PC-3 (cell line): ENCODE data around the gene KIAA1217. TPM values are rescaled to one million over a fixed set of nuclear protein-coding genes. Genes with fewer than 3 reads are reported as not detected.
"Not testable (repeated sequence)": the region's sequence is repeated elsewhere in the genome, so short reads cannot be mapped to it uniquely, and the experiment has no call there.

Source experiments
- ATAC-seq: fragments of 200-7000 bp; cut with Tn5 transposase; 2 replicates; pipeline ENCODE4 v1.9.1; 2020; ENCODE audit warnings: mild to moderate bottlenecking, moderate library complexity
- BruUV-seq: library from RNA; stranded (reverse); fragments of 400-500 nt; replicated peaks from 2 replicates; lab custom pipeline; 2021; lab: Mats Ljungman, UMichigan
- CTCF ChIA-PET: fragments of 300-600 bp; sonication (Branson Sonifier 250); formaldehyde crosslinking; loops from one replicate; lab custom pipeline; 2022; ENCODE audit warnings: antibody characterized with exemption; lab: Charles Lee
- POLR2A ChIA-PET: fragments of 300-600 bp; sonication (Branson Sonifier 250); formaldehyde crosslinking; loops from one replicate; lab custom pipeline; 2022; ENCODE audit warnings: antibody characterized with exemption; ENCODE audit not compliant: unreplicated experiment; lab: Charles Lee
- DNase-seq: peaks from one replicate; pipeline ENCODE4 v3.0.0-alpha.2; 2015
- H2AFZ ChIP-seq: fragments of 300-600 bp; sonication (generic); 2 replicates; pipeline ENCODE4 v1.6.0; 2016; ENCODE audit warnings: antibody characterized with exemption, low read length
- H3F3A ChIP-seq: fragments of 300-600 bp; sonication (generic); one replicate; pipeline ENCODE4 v1.6.0; 2017; ENCODE audit warnings: antibody characterized with exemption, low read length, control low read depth, mild to moderate bottlenecking; ENCODE audit not compliant: unreplicated experiment
- H3K27ac ChIP-seq: fragments of 300-600 bp; sonication (generic); 2 replicates; pipeline ENCODE4 v1.5.1; 2016; ENCODE audit warnings: mild to moderate bottlenecking, low read length
- H3K27me3 ChIP-seq: fragments of 300-600 bp; sonication (generic); 2 replicates; pipeline ENCODE4 v1.6.1; 2016; ENCODE audit warnings: low read length, mixed read lengths
- H3K36me3 ChIP-seq: fragments of 300-600 bp; sonication (generic); 2 replicates; pipeline ENCODE4 v1.6.1; 2016; ENCODE audit warnings: low read depth, mixed run types, low read length, mixed read lengths
- H3K4me1 ChIP-seq: fragments of 300-600 bp; sonication (generic); 2 replicates; pipeline ENCODE4 v1.5.1; 2016; ENCODE audit warnings: low read length; ENCODE audit not compliant: insufficient read depth
- H3K4me2 ChIP-seq: fragments of 300-600 bp; sonication (generic); 2 replicates; pipeline ENCODE4 v1.6.0; 2016; ENCODE audit warnings: low read length
- H3K4me3 ChIP-seq: fragments of 300-600 bp; sonication (generic); 2 replicates; pipeline ENCODE4 v1.5.1; 2016; ENCODE audit warnings: mild to moderate bottlenecking, low read length, mixed read lengths
- H3K79me2 ChIP-seq: fragments of 300-600 bp; sonication (generic); 2 replicates; pipeline ENCODE4 v1.6.1; 2017; ENCODE audit warnings: low read length, mixed read lengths
- H3K9ac ChIP-seq: fragments of 300-600 bp; sonication (generic); 2 replicates; pipeline ENCODE4 v1.6.0; 2016; ENCODE audit warnings: mild to moderate bottlenecking, low read length
- H3K9me2 ChIP-seq: fragments of 300-600 bp; sonication (generic); replicated peaks from 2 replicates; pipeline ENCODE4 v1.6.1; 2016; ENCODE audit warnings: mixed run types, low read length, mixed read lengths
- H3K9me3 ChIP-seq: fragments of 300-600 bp; sonication (generic); 2 replicates; pipeline ENCODE4 v1.6.1; 2016; ENCODE audit warnings: low read length, mixed read lengths
- H4K20me1 ChIP-seq: fragments of 300-600 bp; sonication (generic); 2 replicates; pipeline ENCODE4 v1.6.1; 2016; ENCODE audit warnings: low read length, mixed read lengths
- EZH2 ChIP-seq: fragments of 300-600 bp; sonication (generic); IDR thresholded peaks from one replicate; pipeline ENCODE4 v1.6.1; 2017; ENCODE audit warnings: antibody characterized with exemption, mild to moderate bottlenecking, low read length; ENCODE audit not compliant: unreplicated experiment
- EZH2phosphoT487 ChIP-seq: fragments of 300-600 bp; sonication (generic); IDR thresholded peaks from 2 replicates; pipeline ENCODE4 v1.6.1; 2018; ENCODE audit warnings: mild to moderate bottlenecking, antibody characterized with exemption, low read length, borderline replicate concordance
- intact Hi-C: fragments of 100-400 bp; cut with micrococcal nuclease; formaldehyde crosslinking; loops from 2 replicates; pipeline ENCODE4 v1.9.0; 2023
- total RNA-seq: library from RNA; depleted of rRNA; stranded (reverse); fragments of >200 nt; gene quantifications from 2 replicates; pipeline ENCODE4 v1.2.3, GENCODE V29; 2014
- TF ChIP-seq, protein P1 (sequence below): fragments of 300-600 bp; sonication (generic); conservative IDR thresholded peaks from 2 replicates; pipeline ENCODE4 v1.5.1; 2017; ENCODE audit warnings: antibody characterized with exemption, low read depth, mild to moderate bottlenecking, low read length

Gene KIAA1217
- total RNA-seq, 1 experiment from 2014 or later, result 16.0 TPM

DNA sequence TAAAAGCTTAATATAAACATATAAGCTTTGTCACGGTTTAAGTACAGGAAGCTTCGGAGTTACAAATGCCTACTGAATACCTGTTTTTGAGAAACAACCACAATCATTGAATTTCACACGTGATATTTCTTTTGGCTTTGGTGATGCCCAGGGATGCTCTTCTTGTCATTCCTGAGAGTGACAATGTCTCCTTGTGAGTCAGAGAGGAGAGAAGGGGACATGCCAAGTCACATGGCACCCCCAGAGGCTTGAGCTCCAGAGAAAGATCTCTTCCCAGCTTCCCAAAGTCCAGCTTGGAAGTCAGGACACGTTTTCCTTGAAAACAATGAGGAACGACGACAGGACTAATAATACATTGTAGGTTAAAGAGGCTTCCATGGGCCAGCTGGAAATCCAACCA, 272.3 kb downstream of the KIAA1217 start:
- peaks cover 6% of the 10 kb centered on the region for H3F3A ChIP-seq
- DNase-seq, result no peak
- 0 out of 2 replicates have a peak, but pooled peaks cover 4% of the 10 kb centered on the region for H4K20me1 ChIP-seq
- peaks cover 13% of the 10 kb centered on the region for H3K4me1 ChIP-seq
- H3K27me3 ChIP-seq, result no peaks in the 10 kb centered on the region
- BruUV-seq, result no TSS peak
- H3K9me3 ChIP-seq, result no peaks in the 10 kb centered on the region
- H2AFZ ChIP-seq, result no peak overlapping the region
- no peak overlapping the region for H3K27ac ChIP-seq
- H3K9me2 ChIP-seq, result no peaks in the 10 kb centered on the region
- no peak overlapping the region for H3K9ac ChIP-seq
- peaks cover 5% of the 10 kb centered on the region; the same call in 1 of the 2 replicates for H3K36me3 ChIP-seq
- TF ChIP-seq, protein P1, sequence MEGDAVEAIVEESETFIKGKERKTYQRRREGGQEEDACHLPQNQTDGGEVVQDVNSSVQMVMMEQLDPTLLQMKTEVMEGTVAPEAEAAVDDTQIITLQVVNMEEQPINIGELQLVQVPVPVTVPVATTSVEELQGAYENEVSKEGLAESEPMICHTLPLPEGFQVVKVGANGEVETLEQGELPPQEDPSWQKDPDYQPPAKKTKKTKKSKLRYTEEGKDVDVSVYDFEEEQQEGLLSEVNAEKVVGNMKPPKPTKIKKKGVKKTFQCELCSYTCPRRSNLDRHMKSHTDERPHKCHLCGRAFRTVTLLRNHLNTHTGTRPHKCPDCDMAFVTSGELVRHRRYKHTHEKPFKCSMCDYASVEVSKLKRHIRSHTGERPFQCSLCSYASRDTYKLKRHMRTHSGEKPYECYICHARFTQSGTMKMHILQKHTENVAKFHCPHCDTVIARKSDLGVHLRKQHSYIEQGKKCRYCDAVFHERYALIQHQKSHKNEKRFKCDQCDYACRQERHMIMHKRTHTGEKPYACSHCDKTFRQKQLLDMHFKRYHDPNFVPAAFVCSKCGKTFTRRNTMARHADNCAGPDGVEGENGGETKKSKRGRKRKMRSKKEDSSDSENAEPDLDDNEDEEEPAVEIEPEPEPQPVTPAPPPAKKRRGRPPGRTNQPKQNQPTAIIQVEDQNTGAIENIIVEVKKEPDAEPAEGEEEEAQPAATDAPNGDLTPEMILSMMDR, result no peak
- no peak overlapping the region for H3K4me3 ChIP-seq
- ATAC-seq, result no peak
- no peak overlapping the region for H3K4me2 ChIP-seq
- peaks cover 64% of the 10 kb centered on the region for H3K79me2 ChIP-seq
- ChIA-PET CTCF (no interaction called here), POLR2A (interaction anchor here (1.2 kb wide), 1 partner anchor 13 kb away, joined by 6 read pairs; no protein-coding TSS in a partner anchor)
- intact Hi-C loops, result no loop called here

DNA sequence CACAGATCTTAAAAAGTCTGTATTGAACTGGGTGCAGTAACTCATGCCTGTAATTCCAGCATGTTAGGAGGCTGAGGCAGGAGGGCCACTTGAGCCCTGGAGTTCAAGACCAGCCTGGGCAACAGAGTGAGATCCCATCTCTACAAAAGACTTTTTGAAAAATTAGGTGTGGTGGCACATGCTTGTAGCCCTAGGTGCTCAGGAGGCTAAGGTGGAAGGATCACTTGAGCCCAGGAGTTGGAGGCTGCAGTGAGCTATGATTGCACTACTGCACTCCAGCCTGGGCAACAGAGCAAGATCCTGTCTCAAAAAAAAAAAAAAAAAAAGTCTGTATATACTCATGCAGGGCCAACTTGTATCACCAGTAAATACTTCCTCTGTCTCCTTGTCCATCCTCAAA, 273.8 kb downstream of the KIAA1217 start:
- H3K9me2 ChIP-seq, H3F3A ChIP-seq, H2AFZ ChIP-seq, DNase-seq, ATAC-seq, H3K27me3 ChIP-seq, H3K36me3 ChIP-seq, H3K9me3 ChIP-seq, POLR2A ChIA-PET, H3K4me3 ChIP-seq, BruUV-seq, H3K4me2 ChIP-seq, H3K9ac ChIP-seq, H4K20me1 ChIP-seq: not testable (repeated sequence)
- Histone ChIP-seq H3K79me2 (peaks cover 56% of the 10 kb centered on the region), H3K4me1 (peaks cover 13% of the 10 kb centered on the region), H3K27ac (peak overlapping the region; percentile 79; the same call in 1 of the 2 replicates)
- intact Hi-C loops, result loop anchor here (1.0 kb wide), 1 partner anchor 12 kb away; no protein-coding TSS in a partner anchor
- CTCF ChIA-PET, result interaction anchor here (1.0 kb wide), 1 partner anchor 19 kb away, joined by 3 read pairs; no protein-coding TSS in a partner anchor

DNA sequence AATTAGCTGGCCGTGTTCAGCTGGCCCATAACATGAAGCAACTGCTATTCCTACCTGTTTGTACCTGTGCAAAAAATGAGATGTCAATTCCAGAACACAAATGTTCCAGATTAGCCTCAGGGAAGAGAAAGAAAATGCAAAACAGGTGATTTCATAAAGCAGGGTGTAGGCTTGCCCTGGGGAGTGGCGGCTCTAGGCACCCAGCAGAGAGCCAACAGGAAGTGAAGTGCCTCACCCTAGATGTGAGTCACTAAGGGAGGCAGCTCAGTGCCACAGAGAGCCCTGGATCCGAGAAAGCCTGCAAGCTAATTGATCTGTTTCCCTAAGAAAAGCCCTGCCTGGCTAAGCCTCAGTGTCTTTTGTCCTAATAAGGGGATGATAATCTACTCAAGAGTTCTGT, 274.8 kb downstream of the KIAA1217 start:
- Histone ChIP-seq H3K79me2 (peaks cover 48% of the 10 kb centered on the region), H3K9me3 (no peaks in the 10 kb centered on the region), H3K27ac (peak overlapping the region; percentile 79), H3K36me3 (peaks cover 9% of the 10 kb centered on the region), H3F3A (peaks cover 6% of the 10 kb centered on the region), H3K9ac (0 out of 2 replicates have a peak overlapping the region, but pooled peaks have one; percentile 5), H2AFZ (no peak overlapping the region), H3K27me3 (no peaks in the 10 kb centered on the region), H4K20me1 (no peaks in the 10 kb centered on the region), H3K9me2 (no peaks in the 10 kb centered on the region), H3K4me1 (peaks cover 13% of the 10 kb centered on the region), H3K4me2 (peak overlapping the region; percentile 49), H3K4me3 (peak overlapping the region; percentile 3; the same call in 1 of the 2 replicates)
- DNase-seq, result peak; percentile 91
- no peak for TF ChIP-seq EZH2phosphoT487
- TF ChIP-seq, protein P1, result no peak
- no peak for TF ChIP-seq EZH2
- no TSS peak for BruUV-seq
- ChIA-PET POLR2A (interaction anchor here (1.0 kb wide), 1 partner anchor 18 kb away, joined by 3 read pairs; no protein-coding TSS in a partner anchor), CTCF (interaction anchor here (0.5 to 1.0 kb wide), 3 partner anchors 18 to 36 kb away, joined by 3 read pairs; no protein-coding TSS in a partner anchor)
- peak; percentile 100 for ATAC-seq
- intact Hi-C loops, result loop anchor here (1.0 kb wide), 1 partner anchor 13 kb away; no protein-coding TSS in a partner anchor
